Measurements from ENCODE around the gene FAM3D.

DNA sequence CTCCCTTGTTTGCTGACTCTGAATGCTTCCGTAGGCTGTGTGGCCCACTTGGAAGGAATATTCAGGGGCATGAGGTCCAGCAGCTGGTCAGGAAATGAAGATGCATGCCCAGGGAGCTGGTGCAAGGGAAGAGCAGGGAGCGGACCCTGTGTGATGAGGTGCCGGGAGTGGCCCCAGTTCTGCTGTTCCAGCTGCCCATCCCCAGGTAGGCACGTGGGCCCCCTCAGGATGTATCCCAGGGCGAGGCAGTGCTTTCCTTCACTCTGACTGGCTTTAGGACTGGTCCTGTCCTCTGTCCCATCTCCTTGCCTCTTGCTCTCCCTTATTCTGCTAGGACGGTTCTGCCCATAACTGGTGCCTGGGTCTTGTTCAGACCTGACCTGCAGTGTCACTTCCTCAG is 1.1 kb upstream of the FAM3D start:
- TF ChIP-seq CTCF (conservative IDR thresholded peaks at IDR 0.05) (no peak), ZFX (IDR thresholded peaks at IDR 0.05) (no peak)
